H9 (cell line): Measurements from ENCODE around the gene GP1BB. TPM values are rescaled to one million over a fixed set of nuclear protein-coding genes. Genes with fewer than 3 reads are reported as not detected.

Experiments
- DNase-seq: peaks from one replicate; pipeline ENCODE4 v3.0.0-alpha.2; 2017
- H2AFZ ChIP-seq: one replicate; pipeline ENCODE4 v1.6.1; 2013; ENCODE audit warnings: mild to moderate bottlenecking, low read length, control low read depth, moderate library complexity
- H2AK5ac ChIP-seq: 2 replicates; pipeline ENCODE4 v1.6.1; 2013; ENCODE audit warnings: low read length, control low read depth, mixed read lengths; ENCODE audit not compliant: insufficient read length
- H2BK120ac ChIP-seq: one replicate; pipeline ENCODE4 v1.6.1; 2013; ENCODE audit warnings: low read depth, mild to moderate bottlenecking, low read length, control low read depth, inconsistent platforms; ENCODE audit not compliant: poor library complexity, severe bottlenecking
- H2BK12ac ChIP-seq: 2 replicates; pipeline ENCODE4 v1.6.1; 2013; ENCODE audit warnings: low read length, control low read depth, mixed read lengths, low read depth; ENCODE audit not compliant: insufficient read length
- H2BK15ac ChIP-seq: 2 replicates; pipeline ENCODE4 v1.6.1; 2013; ENCODE audit warnings: low read depth, low read length, control low read depth
- H2BK20ac ChIP-seq: one replicate; pipeline ENCODE4 v1.6.1; 2013; ENCODE audit warnings: low read depth, mild to moderate bottlenecking, low read length, control low read depth, inconsistent platforms; ENCODE audit not compliant: poor library complexity, severe bottlenecking
- H2BK5ac ChIP-seq: 2 replicates; pipeline ENCODE4 v1.6.1; 2013; ENCODE audit warnings: low read length, control low read depth, mixed read lengths; ENCODE audit not compliant: insufficient read length
- H3K14ac ChIP-seq: 2 replicates; pipeline ENCODE4 v1.6.1; 2013; ENCODE audit warnings: low read length, control low read depth; ENCODE audit not compliant: insufficient read depth
- H3K18ac ChIP-seq: 2 replicates; pipeline ENCODE4 v1.6.1; 2013; ENCODE audit warnings: low read depth, mild to moderate bottlenecking, mixed read lengths, low read length, control low read depth; ENCODE audit not compliant: insufficient read length
- H3K23ac ChIP-seq: 2 replicates; pipeline ENCODE4 v1.6.1; 2013; ENCODE audit warnings: low read length, control low read depth, mixed read lengths, low read depth; ENCODE audit not compliant: insufficient read length
- H3K23me2 ChIP-seq: 2 replicates; pipeline ENCODE4 v1.6.1; 2013; ENCODE audit warnings: low read depth, mild to moderate bottlenecking, mixed read lengths, low read length, control low read depth; ENCODE audit not compliant: insufficient read length, poor library complexity, severe bottlenecking
- H3K27ac ChIP-seq: 2 replicates; pipeline ENCODE4 v1.5.1; 2013; ENCODE audit warnings: low read length, control low read depth, mixed read lengths, low read depth; ENCODE audit not compliant: insufficient read length
- H3K27me3 ChIP-seq: 2 replicates; pipeline ENCODE4 v1.6.1; 2013; ENCODE audit warnings: low read length, control low read depth, inconsistent platforms; ENCODE audit not compliant: insufficient read depth
- H3K4ac ChIP-seq: 2 replicates; pipeline ENCODE4 v1.6.1; 2013; ENCODE audit warnings: low read depth, mild to moderate bottlenecking, control low read depth, inconsistent platforms, low read length, moderate library complexity
- H3K4me1 ChIP-seq: 2 replicates; pipeline ENCODE4 v1.6.1; 2013; ENCODE audit warnings: low read length, control low read depth, inconsistent platforms; ENCODE audit not compliant: insufficient read depth
- H3K4me2 ChIP-seq: 2 replicates; pipeline ENCODE4 v1.6.1; 2013; ENCODE audit warnings: low read length, control low read depth, mixed read lengths; ENCODE audit not compliant: insufficient read length, insufficient read depth
- H3K56ac ChIP-seq: 2 replicates; pipeline ENCODE4 v1.6.1; 2013; ENCODE audit warnings: low read depth, mild to moderate bottlenecking, mixed read lengths, low read length, control low read depth; ENCODE audit not compliant: insufficient read length
- H3K79me1 ChIP-seq: 2 replicates; pipeline ENCODE4 v1.6.1; 2013; ENCODE audit warnings: low read depth, mild to moderate bottlenecking, moderate library complexity, low read length, control low read depth, inconsistent platforms; ENCODE audit not compliant: insufficient read depth, poor library complexity, severe bottlenecking
- H3K79me2 ChIP-seq: 2 replicates; pipeline ENCODE4 v1.6.1; 2013; ENCODE audit warnings: low read length, control low read depth, inconsistent platforms; ENCODE audit not compliant: insufficient read depth
- H3K9ac ChIP-seq: 2 replicates; pipeline ENCODE4 v1.6.1; 2013; ENCODE audit warnings: low read length, control low read depth, mixed read lengths; ENCODE audit not compliant: insufficient read length; ENCODE audit errors: extremely low read depth
- H3K9me3 ChIP-seq: one replicate; pipeline ENCODE4 v1.6.1; 2013; ENCODE audit warnings: low read depth, low read length, inconsistent platforms; ENCODE audit not compliant: control insufficient read depth
- H3T11ph ChIP-seq: one replicate; pipeline ENCODE4 v1.6.1; 2013; ENCODE audit warnings: mild to moderate bottlenecking, low read length, control low read depth, inconsistent platforms
- H4K20me1 ChIP-seq: one replicate; pipeline ENCODE4 v1.6.1; 2013; ENCODE audit not compliant: control insufficient read depth, insufficient read length, insufficient read depth
- H4K5ac ChIP-seq: 2 replicates; pipeline ENCODE4 v1.6.1; 2013; ENCODE audit warnings: low read depth, mild to moderate bottlenecking, mixed read lengths, low read length, control low read depth; ENCODE audit not compliant: insufficient read length
- H4K8ac ChIP-seq: replicated peaks from 2 replicates; pipeline ENCODE4 v1.6.1; 2013; ENCODE audit warnings: low read length, control low read depth, mixed read lengths, low read depth; ENCODE audit not compliant: insufficient read length
- H4K91ac ChIP-seq: 2 replicates; pipeline ENCODE4 v1.6.1; 2013; ENCODE audit warnings: low read depth, mild to moderate bottlenecking, moderate library complexity, mixed read lengths, low read length, control low read depth; ENCODE audit not compliant: insufficient read length
- H3K27ac Mint-ChIP-seq, 3 experiments: 2 replicates in 2 of 3; 3 replicates in 1 of 3; pipeline ENCODE4 v1.8.0; 2020 to 2021; ENCODE audit warnings: mixed read lengths in 3 of 3, mild to moderate bottlenecking in 1 of 3, moderate library complexity in 1 of 3
- H3K27me3 Mint-ChIP-seq: 2 replicates; pipeline ENCODE4 v1.8.0; 2021; ENCODE audit warnings: low read depth, mild to moderate bottlenecking, moderate library complexity, mixed read lengths
- H3K36me3 Mint-ChIP-seq, 3 experiments: 2 replicates in 2 of 3; 3 replicates in 1 of 3; pipeline ENCODE4 v1.8.0; 2020 to 2021; ENCODE audit warnings: low read depth in 3 of 3, mixed read lengths in 3 of 3; ENCODE audit not compliant: insufficient read depth in 1 of 3
- H3K4me1 Mint-ChIP-seq, 2 experiments: 2 replicates each; pipeline ENCODE4 v1.8.0; 2020; ENCODE audit warnings: mixed read lengths in 2 of 2
- H3K4me3 Mint-ChIP-seq, 2 experiments: 2 replicates in 1 of 2; 3 replicates in 1 of 2; pipeline ENCODE4 v1.8.0; 2020 to 2021; ENCODE audit warnings: mild to moderate bottlenecking in 2 of 2, mixed read lengths in 2 of 2, moderate library complexity in 1 of 2
- H3K9me3 Mint-ChIP-seq, 2 experiments: 2 replicates in 1 of 2; 3 replicates in 1 of 2; pipeline ENCODE4 v1.8.0; 2020; ENCODE audit warnings: mild to moderate bottlenecking in 2 of 2, mixed read lengths in 2 of 2, moderate library complexity in 1 of 2
- CTCF ChIP-seq: fragments of 200-600 bp; sonication (generic); conservative IDR thresholded peaks from 3 replicates; pipeline ENCODE4 v1.8.0; 2021; ENCODE audit warnings: antibody characterized with exemption, mild to moderate bottlenecking
- WGBS: extraction: QIAGEN DNeasy Blood & Tissue Kit; methylation state at CpG from one replicate; pipeline ENCODE4 v1.1.7; 2013; ENCODE audit warnings: missing lambda C conversion rate, low lambda C conversion rate, mixed read lengths; ENCODE audit not compliant: insufficient read length; ENCODE audit errors: extremely low coverage; 5-methylcytosine and 5-hydroxymethylcytosine counted together
- total RNA-seq: library from RNA; stranded (reverse); gene quantifications from 2 replicates; pipeline ENCODE4 v1.2.1, GENCODE V29; 2021

The GP1BB gene
- total RNA-seq, 1 experiment from 2014 or later: 3.4 TPM

DNA sequence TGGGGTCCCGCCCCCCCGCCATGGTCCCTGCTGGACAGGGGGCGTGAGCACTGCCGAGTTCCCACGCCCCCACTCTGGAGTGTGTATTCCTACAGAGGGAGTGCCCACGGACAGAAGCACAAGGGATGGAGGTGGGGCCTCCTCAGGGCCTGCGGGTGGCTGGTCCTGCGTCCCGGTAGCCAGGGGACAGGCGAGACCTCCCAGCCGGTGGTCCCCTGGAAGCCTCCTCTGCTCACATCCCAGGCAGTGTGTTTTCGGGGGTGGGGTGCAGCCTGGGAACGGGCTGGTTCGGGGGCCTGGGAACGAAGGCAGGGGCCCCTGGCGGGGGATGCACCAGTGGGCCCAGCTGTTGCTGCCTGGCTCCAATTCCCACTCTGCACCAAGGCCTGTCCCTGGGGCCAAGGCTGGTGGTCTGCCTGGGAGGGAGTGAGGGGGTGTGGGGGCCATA lies 16.1 kb downstream of the GP1BB start:
- Histone ChIP-seq H4K91ac (no peak overlapping the region), H2BK5ac (no peak overlapping the region), H4K8ac (no peak overlapping the region), H3K27me3 (no peaks in the 10 kb centered on the region), H3K4ac (no peak overlapping the region), H3K18ac (no peak overlapping the region), H3K79me1 (no peaks in the 10 kb centered on the region), H3K56ac (no peak overlapping the region), H2BK12ac (no peak overlapping the region), H2BK20ac (no peak overlapping the region), H3K27ac (no peak overlapping the region), H3T11ph (no peak overlapping the region), H3K9me3 (no peaks in the 10 kb centered on the region), H2AFZ (no peak overlapping the region), H2AK5ac (no peak overlapping the region), H4K5ac (no peak overlapping the region), H3K14ac (no peak overlapping the region), H2BK15ac (no peak overlapping the region), H3K23ac (no peak overlapping the region), H4K20me1 (no peaks in the 10 kb centered on the region), H3K79me2 (no peaks in the 10 kb centered on the region), H3K9ac (no peak overlapping the region), H3K23me2 (no peaks in the 10 kb centered on the region), H2BK120ac (no peak overlapping the region), H3K4me2 (no peak overlapping the region), H3K4me1 (no peaks in the 10 kb centered on the region)
- WGBS: no CpG with 5 or more reads among the region's 16 CpGs
- no peak for TF ChIP-seq CTCF
- H3K36me3 Mint-ChIP-seq: no peaks in the 10 kb centered on the region
- peaks cover 6 to 12% of the 10 kb centered on the region in 2 experiments for H3K4me1 Mint-ChIP-seq
- no peak for DNase-seq
- no peaks in the 10 kb centered on the region for H3K9me3 Mint-ChIP-seq
- peaks cover 11% of the 10 kb centered on the region for H3K27me3 Mint-ChIP-seq
- H3K27ac Mint-ChIP-seq: no peak overlapping the region
- H3K4me3 Mint-ChIP-seq: no peak overlapping the region
